VCaP (cell line): ENCODE results near the gene NFASC.

ENCODE experiments used
- H3K27ac ChIP-seq: fragments of 450-650 bp; 2 replicates; pipeline ENCODE4 v1.5.1; 2017
- CTCF ChIP-seq: fragments of 450-650 bp; conservative IDR thresholded peaks from 2 replicates; pipeline ENCODE4 v1.5.1; 2017; ENCODE audit warnings: mild to moderate bottlenecking, moderate library complexity

The NFASC gene

GRCh38 chr1:205004351-205004750, 133.7 kb downstream of the NFASC start:
- no peak for TF ChIP-seq CTCF
- peak overlapping the region; percentile 67 for H3K27ac ChIP-seq

GRCh38 chr1:205008896-205009295, 138.2 kb downstream of the NFASC start:
- TF ChIP-seq CTCF, result no peak
- H3K27ac ChIP-seq, result no peak overlapping the region

GRCh38 chr1:205009670-205010069, 139.0 kb downstream of the NFASC start:
- no peak for TF ChIP-seq CTCF
- no peak overlapping the region for H3K27ac ChIP-seq

GRCh38 chr1:205012391-205013140, 141.9 kb downstream of the NFASC start:
- no peak for TF ChIP-seq CTCF
- peak overlapping the region; percentile 93 for H3K27ac ChIP-seq

GRCh38 chr1:205013683-205014367, 143.2 kb downstream of the NFASC start:
- TF ChIP-seq CTCF, result no peak
- peak overlapping the region; percentile 93 for H3K27ac ChIP-seq

GRCh38 chr1:205014783-205015182, 144.1 kb downstream of the NFASC start:
- TF ChIP-seq CTCF, result no peak
- peak overlapping the region; percentile 93 for H3K27ac ChIP-seq

GRCh38 chr1:205015241-205015640, 144.6 kb downstream of the NFASC start:
- H3K27ac ChIP-seq, result peak overlapping the region; percentile 93
- no peak for TF ChIP-seq CTCF
